SK-N-SH (cell line): Measurements from ENCODE around the gene PARD3. TPM values are rescaled to one million over a fixed set of nuclear protein-coding genes. Genes with fewer than 3 reads are reported as not detected.

Experiments used
- CTCF ChIA-PET: fragments of 300-600, 350-600 bp; formaldehyde crosslinking; extraction: SDS; loops from one replicate; lab custom pipeline; 2021; lab: Yijun Ruan, JAX
- POLR2A ChIA-PET: fragments of 350-600 bp; sonication (Branson Sonifier 250); formaldehyde crosslinking; extraction: SDS; loops from one replicate; lab custom pipeline; 2020; ENCODE audit warnings: antibody characterized with exemption, inconsistent platforms; lab: Yijun Ruan, JAX
- DNase-seq: peaks from one replicate; pipeline ENCODE4 v3.0.0; 2012
- H2AFZ ChIP-seq: fragments of 200-600 bp; sonication (generic); 2 replicates; pipeline ENCODE4 v1.8.1; 2016; ENCODE audit warnings: antibody characterized with exemption, mild to moderate bottlenecking, low read depth
- H3F3A ChIP-seq: fragments of 200-600 bp; sonication (generic); replicated peaks from 2 replicates; pipeline ENCODE3; 2016; ENCODE audit warnings: antibody characterized with exemption, mild to moderate bottlenecking; ENCODE audit not compliant: insufficient read depth
- H3K27ac ChIP-seq, 2 experiments: fragments of 200-500 bp in 1 of 2; fragments of 200-600 bp in 1 of 2; sonication (Bioruptor generic) in 1 of 2; sonication (generic), shearing (Covaris generic) in 1 of 2; 2 replicates each; pipeline versions ENCODE4 v1.5.1 to v1.6.1; 2014 to 2016; ENCODE audit warnings: low read depth in 2 of 2, inconsistent platforms in 1 of 2, low read length in 1 of 2, mild to moderate bottlenecking in 1 of 2, mixed read lengths in 1 of 2
- H3K27me3 ChIP-seq: fragments of 200-600 bp; sonication (generic), shearing (Covaris generic); 2 replicates; pipeline ENCODE4 v1.6.1; 2016; ENCODE audit warnings: mixed run types; ENCODE audit not compliant: insufficient read depth
- H3K36me3 ChIP-seq, 2 experiments: fragments of 200-500 bp in 1 of 2; fragments of 200-600 bp in 1 of 2; sonication (Bioruptor generic) in 1 of 2; sonication (generic) in 1 of 2; replicated peaks in 1 of 2; 2 replicates each; pipeline versions ENCODE3 to v1.5.1; 2014 to 2016; ENCODE audit warnings: low read length in 1 of 2, mild to moderate bottlenecking in 1 of 2; ENCODE audit not compliant: insufficient read depth in 2 of 2, control insufficient read depth in 1 of 2
- H3K4me1 ChIP-seq, 2 experiments: fragments of 200-500 bp in 1 of 2; fragments of 200-600 bp in 1 of 2; sonication (Bioruptor generic) in 1 of 2; sonication (generic), shearing (Covaris generic) in 1 of 2; 2 replicates each; pipeline versions ENCODE4 v1.5.1 to v1.6.1; 2014 to 2016; ENCODE audit warnings: low read depth in 1 of 2, low read length in 1 of 2, mixed run types in 1 of 2; ENCODE audit not compliant: insufficient read depth in 2 of 2, control insufficient read depth in 1 of 2
- H3K4me2 ChIP-seq: fragments of 200-600 bp; sonication (generic), shearing (Covaris generic); 2 replicates; pipeline ENCODE4 v1.6.1; 2017; ENCODE audit warnings: mixed run types
- H3K4me3 ChIP-seq, 2 experiments: fragments of 200-500 bp in 1 of 2; fragments of 200-600 bp in 1 of 2; sonication (Bioruptor generic) in 1 of 2; sonication (generic), shearing (Covaris generic) in 1 of 2; 2 replicates each; pipeline versions ENCODE4 v1.5.1 to v1.8.1; 2014 to 2016; ENCODE audit warnings: low read depth in 2 of 2, inconsistent platforms in 1 of 2, low read length in 1 of 2, mild to moderate bottlenecking in 1 of 2, mixed read lengths in 1 of 2, moderate library complexity in 1 of 2
- H3K79me2 ChIP-seq: fragments of 200-600 bp; sonication (generic); 2 replicates; pipeline ENCODE4 v1.8.1; 2017; ENCODE audit warnings: mild to moderate bottlenecking; ENCODE audit not compliant: insufficient read depth
- H3K9ac ChIP-seq: fragments of 200-600 bp; sonication (generic); 2 replicates; pipeline ENCODE4 v1.6.1; 2017; ENCODE audit warnings: mixed run types
- H3K9me2 ChIP-seq: fragments of 200-600 bp; sonication (generic); 2 replicates; pipeline ENCODE4 v1.6.1; 2017; ENCODE audit warnings: mixed run types
- H3K9me3 ChIP-seq: fragments of 200-600 bp; sonication (generic); 2 replicates; pipeline ENCODE4 v1.6.1; 2017; ENCODE audit warnings: mixed run types, mild to moderate bottlenecking, moderate library complexity
- H4K20me1 ChIP-seq: fragments of 200-600 bp; sonication (generic); 2 replicates; pipeline ENCODE4 v1.6.1; 2017; ENCODE audit warnings: mild to moderate bottlenecking, mixed run types; ENCODE audit not compliant: insufficient read depth
- ELF1 ChIP-seq: IDR thresholded peaks from 2 replicates; pipeline ENCODE4 v1.4.0; 2012
- EZH2phosphoT487 ChIP-seq: fragments of 200-600 bp; sonication (generic); IDR thresholded peaks from 2 replicates; pipeline ENCODE4 v1.6.1; 2017; ENCODE audit warnings: low read depth, mixed run types, mild to moderate bottlenecking, antibody characterized with exemption, moderate library complexity, borderline replicate concordance
- FOSL2 ChIP-seq: IDR thresholded peaks from 2 replicates; pipeline ENCODE4 v1.4.0; 2012; ENCODE audit warnings: low read depth, mild to moderate bottlenecking, moderate library complexity, borderline replicate concordance
- FOXM1 ChIP-seq: IDR thresholded peaks from 2 replicates; pipeline ENCODE4 v1.4.0; 2012; ENCODE audit warnings: low read depth, mild to moderate bottlenecking
- IRF3 ChIP-seq: fragments of 150-350 bp; IDR thresholded peaks from 2 replicates; pipeline ENCODE4 v1.6.1; 2016; ENCODE audit warnings: mild to moderate bottlenecking, low read depth, low read length
- JUND ChIP-seq: IDR thresholded peaks from 2 replicates; pipeline ENCODE4 v1.4.0; 2012
- MAX ChIP-seq: IDR thresholded peaks from 2 replicates; pipeline ENCODE4 v1.4.0; 2012; ENCODE audit warnings: low read depth
- MEF2A ChIP-seq: IDR thresholded peaks from 2 replicates; pipeline ENCODE4 v1.4.0; 2012; ENCODE audit warnings: low read depth, borderline replicate concordance
- MXI1 ChIP-seq: IDR thresholded peaks from 2 replicates; pipeline ENCODE4 v1.6.1; 2012; ENCODE audit warnings: mild to moderate bottlenecking, low read depth, low read length, improper control_type of control experiment
- NRF1 ChIP-seq: IDR thresholded peaks from 2 replicates; pipeline ENCODE4 v1.6.1; 2012; ENCODE audit warnings: low read depth, mild to moderate bottlenecking, low read length
- PBX3 ChIP-seq: IDR thresholded peaks from 2 replicates; pipeline ENCODE4; 2012
- REST ChIP-seq: IDR thresholded peaks from 2 replicates; pipeline ENCODE4 v1.6.1; 2012; ENCODE audit warnings: mild to moderate bottlenecking, low read depth, low read length, moderate library complexity
- SIN3A ChIP-seq: IDR thresholded peaks from 2 replicates; pipeline ENCODE4 v1.6.1; 2012; ENCODE audit warnings: low read depth, mild to moderate bottlenecking, low read length, moderate library complexity, borderline replicate concordance
- SMC3 ChIP-seq: IDR thresholded peaks from 2 replicates; pipeline ENCODE4 v1.6.1; 2012; ENCODE audit warnings: low read depth, low read length, improper control_type of control experiment
- TAF1 ChIP-seq: IDR thresholded peaks from 2 replicates; pipeline ENCODE4 v1.6.1; 2012; ENCODE audit warnings: low read depth, mild to moderate bottlenecking, low read length, moderate library complexity, borderline replicate concordance
- TCF12 ChIP-seq: IDR thresholded peaks from 2 replicates; pipeline ENCODE4 v1.4.0; 2012
- USF1 ChIP-seq: IDR thresholded peaks from 2 replicates; pipeline ENCODE4 v1.4.0; 2012; ENCODE audit warnings: low read depth, borderline replicate concordance
- WGBS: methylation state at CpG from one replicate; pipeline ENCODE4 v1.1.6; 2017; ENCODE audit warnings: low lambda C conversion rate; 5-methylcytosine and 5-hydroxymethylcytosine counted together
- polyA plus RNA-seq, 3 experiments: library from polyadenylated mRNA; depleted of rRNA; stranded (reverse); fragments of >200 nt; gene quantifications; 2 replicates each; pipeline ENCODE4 v1.2.3, GENCODE V29; 2012
- TF ChIP-seq, protein P1 (sequence below): fragments of 150-350 bp; IDR thresholded peaks from 2 replicates; pipeline ENCODE4 v1.6.1; 2017; ENCODE audit warnings: antibody characterized with exemption, low read length, low read depth, borderline replicate concordance

Gene PARD3
- polyA plus RNA-seq, 1 of the 3 experiments (the other 2 are of a cell fraction) = 29.4 TPM

DNA sequence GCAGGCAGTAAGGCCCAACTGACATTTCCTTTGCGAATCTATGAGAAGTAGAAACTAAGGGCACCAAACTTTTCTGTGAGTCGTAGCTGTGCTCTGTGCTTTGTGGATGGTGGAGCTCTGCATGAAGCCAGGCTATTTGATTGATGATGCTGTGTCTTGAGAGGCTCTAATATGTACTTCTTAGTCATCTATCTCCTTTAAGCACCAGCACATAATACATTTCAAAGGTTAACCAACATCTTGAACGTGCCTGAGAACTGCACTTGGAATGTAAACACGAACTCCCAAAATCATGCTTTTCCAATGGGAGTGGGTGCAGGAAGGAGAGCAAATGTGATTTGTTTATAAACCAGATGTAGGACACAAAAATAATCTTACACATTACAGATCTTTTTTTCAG, 411.6 kb downstream of the PARD3 start:
- H3K9ac ChIP-seq = no peak overlapping the region
- peak overlapping the region in 1 of 2 experiments; percentile 45; a peak in 1 of 4 replicates for H3K27ac ChIP-seq
- H3F3A ChIP-seq = peaks cover 18% of the 10 kb centered on the region
- CTCF ChIA-PET = no interaction called here
- no peak overlapping the region for H3K4me3 ChIP-seq
- H3K79me2 ChIP-seq = peaks cover 6% of the 10 kb centered on the region; the same call in 1 of the 2 replicates
- H4K20me1 ChIP-seq = no peaks in the 10 kb centered on the region
- WGBS = 48% methylated on average over 4 of the region's 4 CpGs
- no peaks in the 10 kb centered on the region for H3K9me2 ChIP-seq
- H3K27me3 ChIP-seq = no peaks in the 10 kb centered on the region
- no peak overlapping the region for H3K4me2 ChIP-seq
- H3K9me3 ChIP-seq = no peaks in the 10 kb centered on the region
- H3K4me1 ChIP-seq = peaks cover 4 to 22% of the 10 kb centered on the region in 2 experiments; a peak in 3 of 4 replicates
- DNase-seq = no peak
- TF ChIP-seq SMC3 (no peak), FOSL2 (peak; percentile 22; the same call in 1 of the 2 replicates), MAX (no peak), JUND (peak; percentile 32; the same call in 1 of the 2 replicates), TAF1 (no peak), MEF2A (no peak), EZH2phosphoT487 (no peak), NRF1 (no peak), FOXM1 (no peak), REST (no peak), SIN3A (no peak), TCF12 (peak; percentile 17; the same call in 1 of the 2 replicates), IRF3 (no peak), USF1 (no peak), ELF1 (no peak), MXI1 (no peak), PBX3 (peak; percentile 81)
- TF ChIP-seq, protein P1, sequence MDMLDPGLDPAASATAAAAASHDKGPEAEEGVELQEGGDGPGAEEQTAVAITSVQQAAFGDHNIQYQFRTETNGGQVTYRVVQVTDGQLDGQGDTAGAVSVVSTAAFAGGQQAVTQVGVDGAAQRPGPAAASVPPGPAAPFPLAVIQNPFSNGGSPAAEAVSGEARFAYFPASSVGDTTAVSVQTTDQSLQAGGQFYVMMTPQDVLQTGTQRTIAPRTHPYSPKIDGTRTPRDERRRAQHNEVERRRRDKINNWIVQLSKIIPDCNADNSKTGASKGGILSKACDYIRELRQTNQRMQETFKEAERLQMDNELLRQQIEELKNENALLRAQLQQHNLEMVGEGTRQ = no peak
- peaks cover 0 to 9% of the 10 kb centered on the region in 2 experiments for H3K36me3 ChIP-seq
- H2AFZ ChIP-seq = no peak overlapping the region
- POLR2A ChIA-PET = no interaction called here
